ENCODE data around the gene PTMA.
"Not testable (repeated sequence)": the region's sequence is repeated elsewhere in the genome, so short reads cannot be mapped to it uniquely, and the experiment has no call there.

PTMA gene, protein sequence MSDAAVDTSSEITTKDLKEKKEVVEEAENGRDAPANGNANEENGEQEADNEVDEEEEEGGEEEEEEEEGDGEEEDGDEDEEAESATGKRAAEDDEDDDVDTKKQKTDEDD

DNA sequence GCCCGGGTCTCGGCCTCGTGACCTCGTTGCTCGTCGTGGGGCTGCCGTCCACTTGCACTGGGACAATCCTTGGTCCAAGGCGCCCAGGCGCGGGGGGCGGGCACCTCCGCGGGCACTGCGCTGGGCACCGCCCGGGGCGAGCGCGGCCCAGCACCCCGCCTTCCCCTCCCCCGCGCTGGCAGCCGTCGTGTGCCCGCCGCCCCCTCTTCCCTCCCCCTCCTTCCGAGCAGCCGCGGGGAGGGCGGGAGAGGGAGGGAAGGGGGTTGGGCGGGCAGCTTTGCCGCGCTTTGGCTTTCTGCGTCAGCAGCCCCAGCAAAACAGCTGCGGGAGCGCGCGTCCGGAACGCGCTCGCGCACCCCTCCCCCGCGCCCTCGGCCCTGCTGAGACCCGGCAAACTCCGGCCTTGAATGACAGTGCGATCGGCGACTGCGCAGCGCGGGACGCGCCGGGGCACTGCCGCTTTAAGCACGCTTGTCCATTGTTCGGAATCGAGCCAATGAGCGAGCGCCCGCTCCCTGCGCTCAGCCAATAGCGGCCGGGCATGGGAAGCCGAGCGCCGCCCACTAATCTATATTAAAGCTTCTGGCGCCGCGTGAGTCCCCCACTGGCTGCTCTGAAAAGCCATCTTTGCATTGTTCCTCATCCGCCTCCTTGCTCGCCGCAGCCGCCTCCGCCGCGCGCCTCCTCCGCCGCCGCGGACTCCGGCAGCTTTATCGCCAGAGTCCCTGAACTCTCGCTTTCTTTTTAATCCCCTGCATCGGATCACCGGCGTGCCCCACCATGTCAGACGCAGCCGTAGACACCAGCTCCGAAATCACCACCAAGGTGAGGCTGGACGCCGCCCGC is at the start of gene PTMA:
TSS of gene PTMA (plus strand) at position 599 of the 846 bp plus-strand sequence. CDS start at position 781, 182 bp downstream.
- no peak for FAIRE-seq

DNA sequence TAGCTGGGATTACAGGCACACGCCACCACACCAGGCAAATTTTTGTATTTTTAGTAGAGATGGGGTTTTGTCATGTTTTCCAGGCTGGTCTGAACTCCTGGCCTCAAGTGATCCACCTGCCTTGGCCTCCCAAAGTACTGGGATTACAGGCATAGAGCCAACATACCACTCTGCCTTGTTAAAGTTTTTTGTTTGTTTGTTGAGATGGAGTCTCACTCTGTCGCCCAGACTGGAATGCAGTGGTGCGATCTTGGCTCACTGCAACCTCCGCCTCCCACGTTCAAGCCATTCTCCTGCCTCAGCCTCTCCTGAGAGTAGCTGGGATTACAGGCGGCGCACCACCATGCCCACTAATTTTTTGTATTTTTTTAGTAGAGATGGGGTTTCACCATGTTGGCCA is 48.3 kb upstream of the PTMA start:
- not testable (repeated sequence) for FAIRE-seq

DNA sequence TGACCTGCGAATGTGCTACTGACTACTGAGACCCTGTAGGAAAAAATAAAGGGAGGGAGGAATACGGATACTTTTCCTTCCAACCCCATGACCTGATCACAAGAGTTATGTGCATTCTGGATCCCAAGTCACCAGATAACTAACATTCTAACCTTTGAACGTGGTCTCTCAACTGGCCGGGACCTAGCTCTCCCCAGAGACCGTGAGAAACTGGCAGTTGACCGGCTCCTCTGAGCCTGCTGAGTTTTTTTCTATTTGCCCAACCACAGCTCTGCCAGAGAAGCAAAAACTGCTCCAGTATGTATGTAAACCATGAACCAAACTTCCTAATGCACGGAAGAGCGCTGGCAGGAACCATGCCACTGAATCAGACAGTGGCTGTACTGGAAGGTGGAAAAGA is 47.5 kb upstream of the PTMA start:
- FAIRE-seq = no peak

DNA sequence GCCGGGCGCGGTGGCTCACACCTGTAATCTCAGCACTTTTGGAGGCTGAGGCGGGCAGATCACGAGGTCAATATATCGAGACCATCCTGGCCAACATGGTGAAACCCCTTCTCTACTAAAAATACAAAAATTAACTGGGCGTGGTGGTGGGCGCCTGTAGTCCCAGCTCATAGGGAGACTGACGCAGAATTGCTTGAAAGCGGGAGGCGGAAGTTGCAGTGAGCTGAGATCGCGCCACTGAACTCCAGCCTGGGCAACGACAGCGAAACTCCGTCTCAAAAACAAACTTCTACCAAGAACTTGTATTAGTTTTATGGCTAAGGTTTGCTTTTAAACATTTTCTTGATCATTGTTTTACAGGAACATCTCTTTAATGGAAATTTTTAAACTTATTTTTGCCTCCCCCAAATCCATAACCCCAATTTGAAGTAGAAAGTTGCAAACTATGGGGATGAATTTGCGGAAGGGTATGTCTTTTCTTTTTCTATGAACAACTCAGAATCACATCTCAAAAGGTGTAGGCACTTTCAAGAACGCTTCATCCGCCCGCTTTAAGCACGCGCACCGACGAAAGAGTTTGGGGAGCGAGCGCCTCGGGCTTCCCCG is 46.8 kb upstream of the PTMA start:
- FAIRE-seq = no peak

DNA sequence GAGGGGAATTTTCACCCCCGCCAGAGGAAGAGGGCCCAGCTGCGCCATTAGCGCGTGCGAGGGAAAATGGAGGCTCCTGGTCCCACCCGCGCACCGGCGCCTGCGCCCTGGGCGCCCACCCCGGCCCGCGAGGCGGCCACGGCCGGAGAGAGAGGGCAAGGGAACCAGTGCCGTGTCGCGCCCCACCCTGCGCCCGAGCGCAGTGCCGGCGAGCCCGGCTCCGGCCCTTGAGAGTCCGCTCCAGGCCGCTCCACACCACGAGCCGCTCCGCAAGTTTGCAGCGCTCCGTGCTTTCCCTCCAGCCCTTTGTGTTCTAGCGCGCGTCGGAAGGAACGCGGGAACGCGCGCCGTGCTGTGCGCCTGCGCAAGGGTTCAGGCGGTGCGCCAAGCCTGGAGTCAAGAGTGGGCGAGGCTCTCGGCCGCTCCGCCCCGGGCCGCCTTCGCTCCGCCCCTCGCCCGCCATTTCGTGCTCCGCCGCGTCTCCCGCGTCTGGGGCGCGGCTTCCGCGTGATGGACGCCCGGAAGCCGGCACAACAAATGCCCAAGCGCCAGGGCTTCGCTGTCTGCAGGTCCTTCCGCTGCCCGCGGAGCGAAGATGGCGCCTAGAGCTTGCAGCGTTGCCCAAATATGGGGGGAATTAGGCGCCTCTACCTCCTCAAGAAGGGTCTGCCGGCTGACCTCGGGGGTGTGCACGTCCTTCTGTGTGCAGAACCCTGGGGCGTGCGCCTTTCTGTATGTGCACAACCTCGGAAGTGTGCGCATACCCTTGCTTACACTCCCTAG is 46.1 kb upstream of the PTMA start:
- FAIRE-seq = no peak

DNA sequence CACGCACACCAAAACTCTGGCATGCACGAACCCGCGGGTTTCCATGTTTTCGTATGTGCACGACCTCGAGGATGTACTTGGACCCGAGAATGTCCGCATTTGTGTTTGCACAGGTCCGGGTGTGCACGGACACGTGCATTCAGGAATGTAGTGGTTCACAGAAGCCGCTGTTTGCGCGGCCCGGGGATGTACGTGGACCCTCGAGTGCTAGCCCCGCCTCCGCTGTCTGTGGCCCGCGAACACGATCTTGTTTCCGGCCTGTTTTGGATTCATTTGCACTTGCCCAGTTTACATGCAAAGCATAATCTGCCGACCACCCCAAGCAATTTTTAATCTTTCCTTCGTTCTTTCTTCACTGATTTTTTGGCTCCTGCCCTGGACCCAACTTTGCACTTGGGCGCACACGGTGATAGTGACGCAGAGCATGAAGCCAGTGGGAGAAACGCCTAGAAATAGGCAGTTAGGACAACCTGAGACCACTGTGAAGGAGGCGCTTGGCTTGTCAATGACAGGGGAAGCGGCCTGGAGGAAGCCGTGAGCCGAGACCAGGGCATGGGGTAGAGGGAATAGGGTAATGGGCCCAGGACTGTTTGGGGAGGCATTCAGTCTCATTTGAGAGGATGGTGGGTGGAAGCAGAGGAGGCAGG is 45.4 kb upstream of the PTMA start:
- FAIRE-seq = no peak

DNA sequence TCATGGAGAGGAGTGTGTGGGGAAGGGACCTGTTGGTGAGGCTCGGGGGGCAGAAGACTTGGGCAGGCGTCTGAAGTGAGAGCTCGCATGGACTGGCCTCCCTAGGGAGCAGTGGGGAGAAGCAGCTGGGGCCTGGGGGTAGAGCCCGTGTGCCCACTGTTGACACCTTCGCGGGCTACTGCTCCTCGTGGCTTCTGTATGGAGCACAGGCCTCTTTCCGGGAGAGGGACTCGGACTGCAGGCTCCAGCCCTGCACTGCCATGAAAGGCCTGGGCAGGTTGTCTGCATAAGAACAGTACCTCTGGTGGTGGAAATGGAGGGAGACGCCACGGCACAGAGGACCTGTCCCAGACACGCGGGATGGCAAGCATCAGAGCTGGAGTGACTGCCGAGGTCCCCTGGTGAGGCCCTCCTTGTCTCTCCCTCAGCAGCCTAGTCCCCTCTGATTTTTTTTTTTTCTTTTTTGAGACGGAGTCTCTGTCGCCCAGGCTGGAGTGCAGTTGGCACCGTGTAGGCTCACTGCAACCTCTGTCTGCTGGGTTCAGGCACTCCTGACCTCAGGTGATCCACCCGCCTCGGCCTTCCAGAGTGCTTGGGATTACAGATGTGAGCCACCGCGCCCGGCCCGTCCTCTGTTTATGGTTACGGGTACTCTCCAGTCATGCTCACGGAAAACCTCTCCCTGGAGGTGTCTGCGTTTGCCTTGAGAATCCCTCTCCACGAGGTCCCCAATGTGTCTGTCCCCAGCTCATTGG is 44.7 kb upstream of the PTMA start:
- no peak for FAIRE-seq

DNA sequence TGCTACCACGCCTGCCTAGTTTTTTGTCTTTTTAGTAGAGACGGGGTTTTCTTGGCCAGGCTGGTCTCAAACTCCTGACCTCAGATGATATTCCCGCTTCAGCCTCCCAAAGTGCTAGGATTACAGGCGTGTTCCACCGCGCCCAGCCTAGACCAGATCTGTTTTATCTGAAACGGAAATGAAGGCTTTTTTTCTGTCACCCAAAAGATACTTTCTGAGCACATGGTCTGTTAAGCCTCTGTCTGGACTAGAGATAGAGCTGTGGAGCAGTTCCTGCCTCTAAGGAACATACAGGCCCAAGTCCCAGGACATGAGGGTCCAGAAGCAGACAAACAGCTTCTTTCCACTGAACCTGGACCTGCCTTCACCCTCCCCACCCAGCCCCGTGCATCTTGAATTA is 43.6 kb upstream of the PTMA start:
- FAIRE-seq = no peak

DNA sequence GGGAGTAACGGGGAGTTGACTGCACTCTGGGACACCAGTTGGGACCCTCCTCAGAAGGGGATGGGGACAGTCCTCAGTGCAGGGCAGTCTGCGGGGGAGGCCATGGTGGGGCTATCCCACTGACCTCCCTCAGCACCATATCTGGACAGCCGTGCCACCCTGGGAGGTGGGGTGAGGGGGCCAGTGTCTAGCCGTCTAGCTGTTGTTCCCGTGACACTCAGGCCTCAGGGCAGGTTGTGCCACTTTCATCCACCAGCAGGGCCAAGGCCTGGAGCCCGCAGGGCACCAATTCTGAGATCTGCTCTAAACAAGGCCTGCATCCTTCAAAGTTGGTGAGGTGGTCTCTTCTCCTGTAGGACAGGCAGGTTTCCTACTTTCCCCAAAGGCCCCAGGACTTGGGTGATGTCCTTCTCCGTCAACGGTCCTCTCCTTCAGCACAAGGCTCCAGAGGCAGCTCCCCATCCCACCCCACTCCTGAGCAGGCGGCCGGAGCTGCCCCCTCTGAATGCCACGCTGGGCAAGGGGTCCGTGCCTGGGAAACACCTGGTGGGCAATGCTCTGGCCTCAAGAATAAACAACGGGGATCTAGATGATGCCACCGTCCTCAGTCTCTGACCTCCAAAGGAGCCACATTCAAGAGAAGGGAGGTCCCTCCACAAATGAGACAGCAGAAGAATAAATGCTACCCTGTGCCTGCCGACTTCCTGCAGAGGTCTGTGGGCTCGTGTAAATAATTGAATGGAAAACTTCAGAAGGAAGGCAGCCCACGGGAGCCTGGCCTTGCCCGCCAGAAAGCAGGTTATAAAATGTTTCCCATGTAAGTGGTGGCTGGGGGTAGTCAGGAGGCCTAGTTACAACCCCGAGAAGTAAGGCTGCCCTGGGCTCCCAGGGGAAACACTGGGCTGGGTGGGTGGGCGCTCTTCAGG is 42.8 kb upstream of the PTMA start:
- FAIRE-seq = no peak

DNA sequence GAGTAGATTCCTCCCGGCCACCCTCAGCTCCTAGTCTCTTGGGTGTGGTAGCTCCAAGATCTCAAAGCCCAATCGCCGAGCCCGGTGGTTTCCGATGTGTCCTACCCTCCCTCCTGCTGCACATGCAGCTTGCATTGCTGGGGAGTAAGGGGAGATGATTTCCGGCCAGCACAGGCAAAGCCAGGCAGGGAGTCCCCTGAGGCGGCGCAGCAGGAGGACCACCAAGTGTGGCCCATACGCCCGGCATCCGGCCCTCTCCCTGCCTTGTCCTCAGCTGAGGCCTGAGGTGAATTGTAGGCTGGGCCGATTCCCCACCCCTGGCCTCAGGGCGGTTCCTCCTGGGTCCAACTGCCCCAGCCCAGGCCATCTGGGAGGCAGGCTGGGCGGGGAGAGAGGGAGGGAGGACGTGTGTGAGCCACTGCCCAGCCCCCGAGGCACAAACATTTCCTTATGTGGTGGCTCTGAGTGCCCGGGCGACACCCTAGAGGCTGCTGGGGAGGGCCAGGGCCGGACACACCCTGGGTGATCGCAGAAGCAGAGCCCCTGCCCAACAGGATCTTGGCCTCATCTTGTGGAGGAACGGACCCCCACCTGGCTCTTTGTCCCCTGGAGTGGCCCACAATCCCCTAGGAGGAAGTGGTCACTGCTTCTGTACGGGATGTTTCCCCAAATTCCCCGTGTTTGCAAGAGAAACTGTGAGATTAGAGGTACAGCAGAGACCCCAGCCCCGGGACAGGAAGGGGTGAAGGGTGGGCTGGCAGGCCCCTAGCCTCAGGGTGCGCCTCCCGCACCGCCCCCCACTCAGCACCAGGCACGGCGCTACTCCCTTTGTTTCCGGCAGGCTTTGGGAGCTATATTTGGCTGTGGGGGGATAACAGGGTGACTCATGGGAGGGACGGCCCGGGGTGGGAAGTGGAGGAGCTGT is 41.9 kb upstream of the PTMA start:
- peak; percentile 32 for FAIRE-seq

DNA sequence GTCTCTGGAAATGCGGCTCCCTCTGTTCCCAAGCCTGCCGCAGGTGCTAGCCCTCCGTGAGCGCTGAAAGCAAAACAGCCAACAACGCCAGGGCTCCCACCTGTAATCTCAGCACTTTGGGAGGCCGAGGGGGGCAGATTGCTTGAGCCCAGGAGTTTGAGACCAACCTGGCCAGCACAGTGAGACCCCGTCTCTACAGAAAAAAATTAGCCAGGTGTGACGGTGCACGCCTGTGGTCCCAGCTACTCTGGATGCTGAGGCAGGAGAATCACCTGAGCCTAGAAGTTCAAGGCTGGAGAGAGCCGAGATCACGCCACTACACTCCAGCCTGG is 41.3 kb upstream of the PTMA start:
- FAIRE-seq = no peak

DNA sequence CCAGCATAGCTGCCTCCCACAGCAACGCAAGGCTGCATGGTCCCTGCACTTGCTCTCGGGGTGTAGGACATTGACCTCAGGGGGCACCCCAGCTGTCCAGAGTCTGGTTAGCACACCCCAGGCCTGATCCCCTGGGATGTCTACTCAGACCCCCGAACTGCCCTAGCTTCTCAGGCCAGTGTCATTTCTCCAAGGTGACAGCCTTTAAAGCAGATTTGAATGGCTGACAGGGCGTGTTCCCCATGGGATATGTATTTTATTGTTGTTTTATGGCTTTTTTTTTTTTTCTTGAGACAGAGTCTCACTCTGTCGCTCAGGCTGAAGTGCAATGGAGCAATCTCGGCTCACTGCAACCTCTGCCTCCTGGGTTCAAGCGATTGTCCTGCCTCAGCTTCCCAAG is 40.8 kb upstream of the PTMA start:
- no peak for FAIRE-seq

DNA sequence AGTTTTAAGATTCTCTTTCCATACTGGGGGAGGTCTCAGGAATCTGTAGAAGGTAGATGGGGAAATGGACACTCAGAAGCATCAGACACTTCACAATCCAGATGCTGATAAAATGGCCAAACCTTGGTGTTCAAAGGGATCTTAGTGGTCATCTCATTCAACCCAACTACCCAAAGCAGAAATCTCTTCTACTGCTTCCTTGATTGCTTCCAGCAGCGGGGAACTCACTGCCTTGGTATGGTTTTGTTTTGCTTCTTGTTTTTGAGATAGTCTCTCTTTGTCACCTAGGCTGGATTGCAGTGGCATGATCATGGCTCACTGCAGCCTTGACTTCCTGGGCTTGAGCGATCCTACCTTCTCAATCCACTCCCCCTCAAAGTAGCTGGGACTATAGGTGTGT is 39.3 kb upstream of the PTMA start:
- no peak for FAIRE-seq

DNA sequence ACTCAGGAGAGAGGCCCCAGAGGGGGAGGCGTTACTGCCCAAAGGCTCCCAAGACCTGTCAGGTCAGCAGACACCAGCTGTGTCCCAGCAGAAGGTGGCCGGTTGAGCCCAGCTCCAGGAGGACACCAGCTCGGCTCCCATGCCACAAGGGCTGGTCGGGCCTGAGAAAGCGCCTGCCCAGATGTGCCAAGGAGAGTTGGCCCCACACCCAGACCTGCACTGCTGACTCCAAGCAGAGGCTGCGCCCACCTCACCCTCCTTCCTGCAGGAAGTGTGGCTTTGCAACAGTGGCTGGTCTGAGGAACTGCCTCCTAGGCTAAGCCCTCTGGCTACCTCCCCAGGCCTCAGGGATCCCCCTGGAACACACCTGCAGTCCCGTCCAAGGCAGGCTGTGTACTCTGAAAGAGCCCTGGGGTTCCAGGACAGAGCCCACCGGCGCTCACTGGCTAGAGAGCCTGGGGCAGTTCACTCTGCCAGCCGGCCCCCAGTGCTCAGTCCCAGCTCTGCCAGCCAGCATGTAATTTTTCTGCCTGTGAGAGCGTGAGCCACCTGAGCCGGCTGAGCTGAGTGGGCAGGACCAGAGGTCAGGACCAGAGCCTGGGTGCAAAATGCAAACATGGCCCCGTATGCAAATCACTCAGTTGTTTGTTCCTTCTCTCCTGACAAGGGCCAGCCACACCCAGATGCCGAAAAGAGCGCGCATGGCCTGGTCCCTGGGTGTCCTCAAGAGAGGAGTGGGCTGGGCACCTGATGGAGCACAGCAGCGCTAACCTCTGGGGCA is 36.9 kb upstream of the PTMA start:
- FAIRE-seq = no peak

DNA sequence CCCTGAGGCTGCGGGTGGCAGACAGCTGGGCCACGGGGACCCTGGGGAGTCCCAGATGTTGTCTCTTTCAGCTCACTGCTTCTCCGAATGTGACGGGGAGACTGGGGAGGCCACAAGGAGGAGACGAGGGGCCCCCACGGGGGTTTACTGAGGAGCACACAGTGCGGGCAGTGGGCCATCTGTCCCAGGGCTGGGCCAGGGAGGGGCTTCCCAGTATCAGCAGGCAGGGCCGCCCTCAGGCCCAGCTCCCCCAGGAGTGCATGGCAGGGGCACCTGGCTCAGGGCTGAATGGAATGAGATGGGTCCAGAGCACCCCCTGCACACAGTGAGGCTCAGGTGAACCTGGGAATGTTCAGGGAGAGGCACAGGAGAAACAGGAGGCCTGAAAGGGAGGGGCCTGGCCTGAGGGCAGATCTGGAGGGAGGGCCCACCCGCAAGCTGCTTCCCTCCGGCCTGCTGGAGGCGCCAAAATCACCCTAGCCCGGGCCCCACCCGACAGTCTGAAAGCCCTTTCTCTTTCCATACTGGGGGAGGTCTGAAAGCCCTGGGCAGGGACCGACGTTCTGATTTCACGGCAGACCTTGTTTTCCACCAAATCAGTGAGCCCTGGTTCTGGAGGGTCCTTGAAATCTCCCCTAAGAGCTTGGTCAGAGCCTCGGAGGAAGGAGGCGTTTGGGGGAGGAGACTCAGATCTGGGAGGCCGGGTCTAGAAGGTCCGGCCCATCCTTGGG is 35.5 kb upstream of the PTMA start:
- peak; percentile 25 for FAIRE-seq

DNA sequence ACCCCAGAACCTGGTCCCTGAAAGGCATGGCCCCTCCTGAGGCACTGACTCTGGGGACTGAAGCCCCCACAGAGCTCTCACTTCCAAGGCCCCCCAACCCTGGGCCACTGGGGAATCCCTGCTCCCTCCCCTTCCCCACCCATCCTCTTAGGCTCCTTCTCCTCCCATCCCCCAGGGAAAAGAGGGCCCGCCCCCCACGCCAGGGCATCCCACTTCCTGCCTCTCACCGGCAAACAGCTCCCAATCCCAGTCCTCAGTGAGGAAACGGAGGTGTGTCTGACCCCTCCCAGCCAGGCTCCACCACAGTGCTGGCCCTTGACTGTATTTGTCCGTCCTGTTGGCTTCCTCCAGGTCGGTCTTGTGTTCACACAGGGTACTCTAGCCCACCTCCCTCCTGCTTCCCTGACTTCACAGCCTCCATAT is 35.0 kb upstream of the PTMA start:
- FAIRE-seq = peak; percentile 90

DNA sequence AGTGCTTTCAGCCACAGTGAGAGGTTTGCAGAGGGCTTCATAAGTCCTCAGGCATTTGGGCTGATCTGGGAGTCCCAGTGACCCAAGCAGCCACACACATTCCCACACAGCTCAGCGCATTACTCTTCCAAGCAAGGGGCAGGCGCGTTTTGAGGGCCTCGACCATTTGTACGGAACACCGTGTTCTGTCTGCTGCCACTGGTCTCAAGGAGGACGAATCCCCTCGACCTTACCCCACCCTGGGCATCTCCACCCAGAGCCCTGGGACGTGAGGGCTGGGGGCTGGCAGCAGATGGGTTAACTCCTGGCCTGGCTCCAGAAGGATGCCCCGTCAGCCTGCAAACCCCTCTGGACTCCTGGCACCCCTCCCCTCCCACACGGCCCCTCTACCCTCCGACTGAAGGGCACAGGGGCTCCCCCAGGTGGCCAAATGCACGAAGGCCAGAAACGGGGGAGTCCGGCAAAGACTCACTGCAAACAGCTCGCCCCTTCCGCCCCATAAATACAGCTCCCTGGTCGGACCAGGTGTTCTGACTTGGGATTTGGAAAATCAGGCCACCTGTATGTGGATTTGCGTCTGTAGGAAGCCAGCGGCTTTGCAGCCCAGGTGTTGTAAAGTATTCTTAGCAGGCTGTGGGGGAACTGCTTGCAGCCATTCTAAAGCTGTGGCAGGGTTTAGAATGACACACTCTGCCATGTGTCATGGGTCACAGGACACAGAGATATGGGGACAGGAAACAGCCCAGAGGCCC is 33.6 kb upstream of the PTMA start:
- no peak for FAIRE-seq

DNA sequence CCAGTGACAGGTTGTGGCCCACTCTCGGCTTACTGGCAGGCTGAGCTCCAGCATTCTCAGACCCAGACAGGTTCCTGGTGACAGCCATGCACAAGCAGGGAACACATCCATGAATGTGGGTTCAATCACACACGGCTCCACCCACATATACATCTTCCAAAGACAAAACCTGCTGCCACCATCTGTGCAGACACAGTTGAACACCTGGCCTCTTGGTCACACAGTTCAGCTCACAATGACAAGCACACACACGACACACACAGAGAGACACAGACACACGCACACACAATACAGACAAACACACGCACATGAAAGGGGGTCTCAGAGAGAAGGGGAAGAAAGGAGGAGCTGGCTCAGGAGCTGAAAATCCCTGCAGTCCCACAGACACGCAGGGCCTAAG is 32.1 kb upstream of the PTMA start:
- no peak for FAIRE-seq

All from A204.1 (cell line).